Gastrocnemius medialis (tissue), 4 donors: Measurements from ENCODE around the gene ROPN1L.

Experiments used
- CTCF ChIP-seq, 5 experiments: fragments of 450-650 bp in 3 of 5; fragments of 200-600 bp in 2 of 5; sonication (generic) in 2 of 5; IDR thresholded peaks in 4 of 5; conservative IDR thresholded peaks in 1 of 5; 1 replicate in 4 of 5; 2 replicates in 1 of 5; pipeline ENCODE4 v1.5.1; 2016 to 2019; ENCODE audit warnings: antibody characterized with exemption in 5 of 5, mild to moderate bottlenecking in 3 of 5, moderate library complexity in 3 of 5
- POLR2A ChIP-seq, 2 donors: fragments of 450-650 bp; IDR thresholded peaks; one replicate each; pipeline ENCODE4 v1.6.1; 2017; ENCODE audit warnings: antibody characterized with exemption in 2 of 2, mild to moderate bottlenecking in 2 of 2, moderate library complexity in 2 of 2

GRCh38 chr5:10464173-10464572, 22.5 kb downstream of the ROPN1L start:
- TF ChIP-seq CTCF (IDR thresholded peaks at IDR 0.05 in 4 of 5, conservative IDR thresholded peaks at IDR 0.05 in 1 of 5) (no peak), POLR2A (IDR thresholded peaks at IDR 0.05) (no peak)
